HepG2 (cell line): ENCODE measurements around the gene OR2L8.

Source experiments
- CREB3 ChIP-seq: sonication (generic); formaldehyde crosslinking; IDR thresholded peaks from 2 replicates; pipeline ENCODE4 v1.5.0; 2020; ENCODE audit warnings: missing genetic modification reagents
- SUZ12 ChIP-seq: fragments of 150-350 bp; IDR thresholded peaks from 2 replicates; pipeline ENCODE4 v1.6.1; 2014; ENCODE audit warnings: low read depth, low read length

GRCh38 chr1:247964933-247965332 is 16.3 kb downstream of the OR2L8 start, which contains the start of gene OR2AK2:
- TF ChIP-seq CREB3 (no peak), SUZ12 (no peak)
